ENCODE data around the gene SORD.

Gene SORD

DNA sequence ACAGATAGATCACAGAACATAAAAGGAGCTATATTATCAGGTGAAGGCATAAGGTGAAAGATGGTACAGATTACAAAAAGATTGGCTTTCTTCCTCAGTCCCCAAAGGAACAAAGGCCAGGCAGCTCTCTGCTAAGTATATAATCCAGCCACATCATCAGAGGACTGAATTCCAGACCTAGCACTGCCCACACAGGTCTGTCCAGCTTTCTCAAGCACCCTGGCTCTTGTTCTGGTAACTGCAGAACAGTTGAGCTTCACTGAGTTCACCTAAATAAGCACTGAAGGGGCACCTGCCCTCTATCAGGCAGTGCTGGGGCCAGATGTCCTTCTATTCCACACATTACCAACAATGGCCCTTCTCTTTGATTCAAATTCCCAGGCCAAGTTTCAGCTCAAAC lies 100.4 kb downstream of the SORD start:
- TF ChIP-seq, protein P1, sequence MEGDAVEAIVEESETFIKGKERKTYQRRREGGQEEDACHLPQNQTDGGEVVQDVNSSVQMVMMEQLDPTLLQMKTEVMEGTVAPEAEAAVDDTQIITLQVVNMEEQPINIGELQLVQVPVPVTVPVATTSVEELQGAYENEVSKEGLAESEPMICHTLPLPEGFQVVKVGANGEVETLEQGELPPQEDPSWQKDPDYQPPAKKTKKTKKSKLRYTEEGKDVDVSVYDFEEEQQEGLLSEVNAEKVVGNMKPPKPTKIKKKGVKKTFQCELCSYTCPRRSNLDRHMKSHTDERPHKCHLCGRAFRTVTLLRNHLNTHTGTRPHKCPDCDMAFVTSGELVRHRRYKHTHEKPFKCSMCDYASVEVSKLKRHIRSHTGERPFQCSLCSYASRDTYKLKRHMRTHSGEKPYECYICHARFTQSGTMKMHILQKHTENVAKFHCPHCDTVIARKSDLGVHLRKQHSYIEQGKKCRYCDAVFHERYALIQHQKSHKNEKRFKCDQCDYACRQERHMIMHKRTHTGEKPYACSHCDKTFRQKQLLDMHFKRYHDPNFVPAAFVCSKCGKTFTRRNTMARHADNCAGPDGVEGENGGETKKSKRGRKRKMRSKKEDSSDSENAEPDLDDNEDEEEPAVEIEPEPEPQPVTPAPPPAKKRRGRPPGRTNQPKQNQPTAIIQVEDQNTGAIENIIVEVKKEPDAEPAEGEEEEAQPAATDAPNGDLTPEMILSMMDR (IDR thresholded peaks at IDR 0.05; ENCODE audit: low read depth, low read length, missing control alignments): no peak
- H3K4me3 ChIP-seq (replicated peaks; ENCODE audit: low read depth, low read length): no peak overlapping the region
- no peak for DNase-seq (ENCODE audit: extremely low read depth, low read depth)

DNA sequence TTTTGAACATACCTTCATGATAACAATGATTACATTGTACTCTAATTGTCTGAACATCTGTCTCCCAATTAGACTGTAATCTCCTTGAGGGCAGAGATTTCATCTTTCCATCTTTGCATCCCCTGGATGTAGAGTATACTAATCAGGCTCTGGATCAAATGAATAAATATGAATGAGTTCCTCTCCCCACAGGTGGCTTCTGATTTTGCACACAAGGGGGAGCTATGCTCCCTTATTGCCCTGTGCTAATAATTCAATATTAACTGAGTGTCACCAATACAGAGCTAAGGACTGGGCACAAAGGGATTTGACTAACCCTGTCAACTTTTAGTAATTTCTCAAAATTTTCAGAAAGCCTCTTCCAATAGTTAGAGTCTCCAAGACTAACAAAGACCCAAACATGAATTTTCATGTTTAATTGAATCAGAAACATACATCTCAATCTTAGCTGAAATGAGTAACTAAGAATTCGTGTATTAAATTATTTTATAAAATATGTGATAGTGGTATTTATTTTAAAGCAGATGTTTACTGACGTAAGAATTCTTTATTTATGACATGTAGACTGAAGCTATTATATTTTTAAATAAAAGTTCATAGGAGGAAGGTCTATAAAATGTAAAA lies 103.7 kb downstream of the SORD start:
- no peak for DNase-seq (ENCODE audit: extremely low read depth, low read depth)

More for the DNA sequence above, 103.7 kb downstream of the SORD start:
- TF ChIP-seq, protein P1 (IDR thresholded peaks at IDR 0.05; ENCODE audit: low read depth, low read length, missing control alignments): peak; percentile 64
- H3K4me3 ChIP-seq (replicated peaks; ENCODE audit: low read depth, low read length): no peak overlapping the region
